Esophagus (tissue), 2 donors: ENCODE data around the gene SPDYE6. TPM values are rescaled to one million over a fixed set of nuclear protein-coding genes. Genes with fewer than 3 reads are reported as not detected.
A peak's percentile ranks its signal among the peaks of the same experiment; 100 is the strongest.
"Not testable (repeated sequence)": the region's sequence is repeated elsewhere in the genome, so short reads cannot be mapped to it uniquely, and the experiment has no call there.

Source experiments
- H3K27ac ChIP-seq, 2 donors: one replicate each; pipeline ENCODE4 v1.5.1; 2013; ENCODE audit warnings: low read depth in 2 of 2, mild to moderate bottlenecking in 2 of 2, inconsistent platforms in 1 of 2, low read length in 1 of 2, moderate library complexity in 1 of 2
- H3K27me3 ChIP-seq, 2 donors: one replicate each; pipeline ENCODE4 v1.6.1; 2013; ENCODE audit warnings: low read length in 2 of 2, control low read depth in 1 of 2, mild to moderate bottlenecking in 1 of 2; ENCODE audit not compliant: insufficient read depth in 2 of 2, control insufficient read depth in 1 of 2
- H3K36me3 ChIP-seq, 2 donors: one replicate each; pipeline ENCODE4 v1.6.1; 2013; ENCODE audit warnings: low read length in 1 of 2; ENCODE audit not compliant: control insufficient read depth in 2 of 2, insufficient read depth in 2 of 2
- H3K4me1 ChIP-seq, 2 donors: one replicate each; pipeline ENCODE4 v1.6.1; 2013; ENCODE audit warnings: low read length in 1 of 2; ENCODE audit not compliant: control insufficient read depth in 2 of 2, insufficient read depth in 2 of 2
- H3K4me3 ChIP-seq, 2 donors: one replicate each; pipeline ENCODE4 v1.5.1; 2013; ENCODE audit warnings: low read length in 2 of 2, mild to moderate bottlenecking in 2 of 2, low read depth in 1 of 2, moderate library complexity in 1 of 2
- H3K9me3 ChIP-seq, 2 donors: one replicate each; pipeline ENCODE4 v1.6.1; 2013; ENCODE audit warnings: mild to moderate bottlenecking in 2 of 2, low read depth in 1 of 2, low read length in 1 of 2, moderate library complexity in 1 of 2; ENCODE audit not compliant: control insufficient read depth in 2 of 2, insufficient read depth in 1 of 2
- WGBS, 2 donors: extraction: QIAGEN DNeasy Blood & Tissue Kit; methylation state at CpG; one replicate each; pipeline ENCODE4 v1.1.7; 2013; 5-methylcytosine and 5-hydroxymethylcytosine counted together
- polyA plus RNA-seq, 2 donors: library from polyadenylated mRNA; stranded (reverse); fragments of 200-250 nt; gene quantifications; one replicate each; pipeline ENCODE4 v1.2.3, GENCODE V29; 2013
- donor health status: healthy with polysubstance abuse.
- donor health status: Bipolar disorder and iron deficiency.

SPDYE6 gene
- polyA plus RNA-seq, 2 donors: 0.22 TPM; not detected in 1

- H3K9me3 ChIP-seq, H3K36me3 ChIP-seq, H3K27me3 ChIP-seq, H3K4me1 ChIP-seq, H3K27ac ChIP-seq, H3K4me3 ChIP-seq: not testable (repeated sequence)
Measured at GRCh38 chr7:102370038-102370437, 13.8 kb upstream of the SPDYE6 start.

- not testable (repeated sequence) for H3K36me3 ChIP-seq, H3K4me1 ChIP-seq, H3K27ac ChIP-seq, H3K9me3 ChIP-seq, H3K4me3 ChIP-seq, H3K27me3 ChIP-seq
- 57 to 70% methylated on average over 7 of the region's 7 CpGs for whole genome bisulfite sequencing, 2 donors
Measured at GRCh38 chr7:102365390-102365789, 9.1 kb upstream of the SPDYE6 start.

- H3K4me1 ChIP-seq, H3K27me3 ChIP-seq, H3K9me3 ChIP-seq, H3K27ac ChIP-seq, H3K36me3 ChIP-seq: not testable (repeated sequence)
- peak overlapping the region; percentile 86 to 87 for H3K4me3 ChIP-seq
- WGBS, 2 donors: 0% methylated on average over 9 to 19 of the region's 20 CpGs
Measured at GRCh38 chr7:102364394-102364886, 8.2 kb upstream of the SPDYE6 start.

- peak overlapping the region; percentile 88 to 91 for H3K27ac ChIP-seq
- H3K36me3 ChIP-seq, H3K27me3 ChIP-seq, H3K4me1 ChIP-seq, H3K9me3 ChIP-seq: not testable (repeated sequence)
- peak overlapping the region; percentile 86 to 87 for H3K4me3 ChIP-seq
- 0 to 1% methylated on average over 46 to 76 of the region's 76 CpGs for WGBS, 2 donors
Measured at GRCh38 chr7:102363549-102364393, 7.5 kb upstream of the SPDYE6 start.

- not testable (repeated sequence) for H3K9me3 ChIP-seq, H3K36me3 ChIP-seq, H3K27me3 ChIP-seq, H3K4me3 ChIP-seq, H3K4me1 ChIP-seq, H3K27ac ChIP-seq
- WGBS, 2 donors: 85 to 91% methylated on average over 2 of the region's 6 CpGs
Measured at GRCh38 chr7:102346983-102347382, 9.3 kb downstream of the SPDYE6 start.

GRCh38 chr7:102340599-102341368 is 15.5 kb downstream of the SPDYE6 start:
- not testable (repeated sequence) for H3K4me1 ChIP-seq, H3K36me3 ChIP-seq, H3K9me3 ChIP-seq, H3K27ac ChIP-seq, H3K4me3 ChIP-seq, H3K27me3 ChIP-seq
- WGBS, 2 donors: 77 to 84% methylated on average over 5 of the region's 7 CpGs

GRCh38 chr7:102337420-102337819 is 18.8 kb downstream of the SPDYE6 start:
- H3K4me3 ChIP-seq, H3K27me3 ChIP-seq, H3K36me3 ChIP-seq, H3K4me1 ChIP-seq, H3K27ac ChIP-seq, H3K9me3 ChIP-seq: not testable (repeated sequence)
- WGBS, 2 donors: 68 to 74% methylated on average over 4 of the region's 4 CpGs

- not testable (repeated sequence) for H3K4me1 ChIP-seq, H3K9me3 ChIP-seq, H3K4me3 ChIP-seq, H3K27me3 ChIP-seq, H3K36me3 ChIP-seq, H3K27ac ChIP-seq
- no CpG with 5 or more reads among the region's 8 CpGs for WGBS, 2 donors
Measured at GRCh38 chr7:102337002-102337401, 19.2 kb downstream of the SPDYE6 start.

GRCh38 chr7:102335574-102335973 is 20.7 kb downstream of the SPDYE6 start:
- not testable (repeated sequence) for H3K9me3 ChIP-seq, H3K27me3 ChIP-seq, H3K4me1 ChIP-seq, H3K4me3 ChIP-seq, H3K36me3 ChIP-seq, H3K27ac ChIP-seq
- WGBS, 2 donors: 84 to 89% methylated on average over 7 of the region's 7 CpGs
